ENCODE results near the gene ZNF423.
A peak's percentile ranks its signal among the peaks of the same experiment; 100 is the strongest.

The ZNF423 gene

DNA sequence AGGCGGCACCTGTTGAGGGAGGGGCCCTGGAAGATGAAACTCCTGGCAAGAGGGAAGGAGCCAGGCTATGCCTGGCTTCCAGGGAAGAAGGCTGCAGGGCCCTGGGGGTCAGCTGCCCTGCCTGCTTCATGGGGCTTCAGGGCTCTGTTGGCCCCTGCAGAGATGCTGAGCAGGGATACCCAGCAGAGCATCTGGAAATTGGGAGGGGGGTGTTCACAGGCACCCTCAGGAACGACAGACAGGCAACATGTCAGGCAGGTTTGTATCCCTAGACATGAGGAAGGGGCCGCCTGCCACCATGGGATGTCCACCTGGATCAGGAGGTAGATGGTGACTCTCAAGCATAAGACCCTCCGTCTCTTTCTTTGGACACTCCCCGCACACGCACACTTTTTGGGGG, 13.8 kb upstream of the ZNF423 start:
- DNase-seq: no peak

DNA sequence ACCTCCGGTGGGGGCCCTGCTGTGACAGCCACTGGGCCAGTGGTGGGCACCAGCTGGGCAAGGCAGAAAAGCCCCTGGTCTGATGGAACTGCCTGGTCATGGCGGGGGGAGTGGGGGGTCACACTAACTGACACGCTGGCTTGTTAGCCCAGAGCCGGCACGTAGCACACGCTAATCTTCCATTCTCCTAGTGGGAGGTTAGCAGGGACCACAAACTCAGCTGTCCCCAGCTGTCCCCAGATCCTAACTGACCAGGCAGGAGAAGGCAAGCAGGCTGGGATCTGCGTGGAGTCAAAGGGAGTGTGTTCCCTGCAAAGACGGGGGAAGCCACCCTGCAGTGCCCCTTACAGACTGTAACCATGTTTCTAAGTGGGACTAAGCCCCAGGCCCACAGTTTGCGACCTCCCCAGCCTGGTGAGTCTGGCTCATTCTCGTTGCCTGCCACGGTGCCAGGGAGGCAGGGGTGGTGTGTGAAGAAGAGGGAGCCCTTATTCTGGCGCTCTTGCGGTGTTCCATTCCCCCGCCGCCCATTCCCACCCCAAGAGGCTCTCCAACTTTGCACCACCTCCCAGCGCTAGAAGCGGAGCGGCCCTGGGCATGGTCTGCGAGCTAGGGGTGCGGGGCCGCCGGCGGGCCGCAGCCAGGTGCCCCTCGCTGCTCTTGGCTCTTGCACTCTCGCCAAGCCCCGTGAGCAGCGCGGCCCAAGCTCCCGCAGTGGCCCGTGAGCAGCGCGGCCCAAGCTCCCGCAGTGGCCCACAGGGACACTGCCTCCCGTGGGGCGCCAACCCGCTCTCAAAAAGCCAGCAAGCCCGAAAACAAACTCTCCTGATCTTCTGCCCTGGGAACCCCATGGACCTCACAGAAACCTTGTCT, 12.1 kb upstream of the ZNF423 start:
- DNase-seq: no peak

DNA sequence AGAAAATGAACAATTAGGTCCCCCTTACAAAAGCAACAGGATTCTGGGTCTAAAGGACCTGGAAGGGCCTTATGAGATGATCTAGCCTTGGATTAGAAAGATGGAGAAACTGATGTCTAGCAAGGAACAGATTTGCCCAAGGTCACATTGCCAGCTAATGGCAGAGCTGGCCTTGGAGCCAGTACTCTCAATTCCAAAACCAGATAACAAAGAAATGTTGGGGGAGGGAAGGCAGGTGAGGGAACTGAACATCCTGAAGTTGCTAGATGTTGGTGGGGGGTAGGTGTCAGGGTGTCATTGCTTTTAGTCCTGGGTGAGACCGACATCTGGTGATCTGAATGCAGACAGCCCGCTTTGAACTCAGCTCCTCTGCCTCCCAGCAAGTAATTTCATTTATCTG, 11.3 kb upstream of the ZNF423 start:
- DNase-seq: no peak

DNA sequence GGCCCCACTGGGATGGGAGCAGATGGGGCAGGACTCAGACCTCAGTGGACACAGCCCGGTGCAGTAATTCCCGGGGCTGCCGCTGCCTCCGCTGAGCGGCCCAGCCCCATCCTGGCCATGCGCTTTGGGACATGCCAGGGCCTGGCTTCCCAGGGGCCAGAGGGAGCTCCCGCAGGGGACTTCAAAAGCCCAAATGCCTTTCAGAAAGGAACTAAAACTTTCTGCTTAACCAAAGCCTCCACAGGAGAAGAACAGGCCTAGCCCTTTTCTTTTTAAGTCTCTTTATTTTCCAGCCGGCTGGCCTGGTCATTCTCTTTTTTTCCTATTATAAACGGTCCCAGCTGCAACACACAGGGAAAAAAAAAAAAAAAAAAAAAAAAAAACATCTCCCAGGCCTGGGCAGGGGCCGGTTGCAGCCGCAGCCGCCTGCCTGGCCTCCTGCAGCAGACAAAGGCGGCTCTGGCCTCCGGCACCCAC, 10.7 kb upstream of the ZNF423 start:
- DNase-seq: no peak

DNA sequence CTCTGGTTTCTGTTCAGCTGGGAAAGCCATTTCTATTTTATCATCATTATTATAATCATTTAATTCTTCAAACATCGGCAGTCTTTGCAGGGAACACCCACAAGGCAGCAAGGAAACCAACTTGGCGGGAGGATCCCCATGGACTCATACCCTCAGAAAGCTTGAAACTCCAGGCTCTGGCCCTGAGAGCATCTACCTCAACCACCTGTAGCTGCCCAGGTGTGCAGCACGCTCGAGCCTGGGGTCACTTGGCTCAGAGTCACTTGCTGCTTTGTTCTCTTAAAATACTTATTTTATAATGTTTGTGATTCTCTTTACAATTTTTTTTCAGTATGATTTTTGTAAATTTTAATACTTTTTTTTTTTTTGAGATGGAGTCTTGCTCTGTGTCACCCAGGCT, 6.8 kb upstream of the ZNF423 start:
- no peak for DNase-seq

DNA sequence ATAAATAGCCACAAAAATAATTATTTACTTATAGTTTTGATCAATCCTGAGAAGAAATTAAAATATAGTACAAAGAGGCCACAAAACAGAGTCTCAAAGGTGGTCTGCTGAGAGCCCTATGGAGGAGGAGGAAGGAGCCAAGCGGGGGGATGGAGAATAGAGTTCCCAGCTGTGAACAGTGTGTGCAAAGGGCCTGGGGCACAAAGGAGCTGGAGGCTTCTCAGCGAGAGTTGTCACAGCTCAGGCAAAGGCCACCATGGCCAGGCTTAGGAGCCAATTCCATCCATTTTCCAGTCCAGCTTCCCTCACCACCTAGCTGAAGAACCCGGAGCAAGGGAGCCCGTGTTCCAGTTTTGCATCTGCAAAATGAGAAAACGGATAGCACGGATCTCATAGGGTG, 5.4 kb upstream of the ZNF423 start:
- no peak for DNase-seq

- no peak for DNase-seq
These were observed 4.7 kb upstream of the ZNF423 start for GRCh38 chr16:49860593-49860992.

GRCh38 chr16:49859125-49859811, 3.4 kb upstream of the ZNF423 start:
- peak; percentile 49 for DNase-seq

DNA sequence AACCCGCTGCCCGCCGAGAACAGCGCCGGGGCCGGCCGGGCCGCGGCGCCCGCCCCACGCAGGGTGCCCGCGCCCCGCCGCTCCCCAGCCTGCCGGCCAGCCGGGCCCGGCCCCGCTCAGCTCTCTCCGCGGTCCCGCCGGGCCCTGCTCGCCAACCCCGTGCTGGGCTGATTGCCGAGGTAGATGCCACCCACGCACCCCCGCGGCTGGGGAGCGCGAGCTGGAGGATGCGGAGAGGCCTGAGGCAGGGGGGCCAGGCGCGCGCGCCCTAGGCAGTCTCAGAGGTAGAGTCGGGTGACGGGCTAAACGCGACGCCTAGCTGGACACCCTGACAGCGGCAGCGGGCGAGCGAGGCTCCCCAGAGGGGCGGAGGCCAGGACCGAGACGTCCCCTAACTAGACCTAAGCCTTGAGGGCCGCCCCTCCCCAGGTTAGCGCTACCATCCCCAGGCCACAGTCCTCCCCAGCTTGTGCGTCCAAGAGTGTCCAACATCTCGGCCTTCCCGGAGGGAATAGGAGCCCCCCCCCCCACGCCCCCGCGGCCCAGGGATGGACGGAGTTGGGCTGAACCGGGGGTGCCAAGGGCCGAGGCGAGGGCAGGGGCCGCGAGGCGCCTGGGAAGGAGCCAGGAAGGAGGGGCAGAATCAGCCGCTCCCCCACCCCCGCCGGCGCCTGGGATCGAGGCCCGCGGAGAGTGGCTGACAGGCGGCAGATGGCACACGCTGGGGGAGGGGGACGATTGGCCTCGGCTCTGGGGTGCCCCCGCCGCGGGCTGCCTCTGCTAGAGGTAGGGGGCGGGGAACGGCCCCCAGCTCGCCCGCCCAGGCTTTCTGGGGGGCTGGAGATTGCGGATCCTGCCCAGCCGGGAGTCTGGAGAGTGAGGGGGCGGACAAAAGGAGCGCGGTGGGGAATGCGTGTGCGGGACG, 2.5 kb upstream of the ZNF423 start:
- peak; percentile 84 for DNase-seq

DNA sequence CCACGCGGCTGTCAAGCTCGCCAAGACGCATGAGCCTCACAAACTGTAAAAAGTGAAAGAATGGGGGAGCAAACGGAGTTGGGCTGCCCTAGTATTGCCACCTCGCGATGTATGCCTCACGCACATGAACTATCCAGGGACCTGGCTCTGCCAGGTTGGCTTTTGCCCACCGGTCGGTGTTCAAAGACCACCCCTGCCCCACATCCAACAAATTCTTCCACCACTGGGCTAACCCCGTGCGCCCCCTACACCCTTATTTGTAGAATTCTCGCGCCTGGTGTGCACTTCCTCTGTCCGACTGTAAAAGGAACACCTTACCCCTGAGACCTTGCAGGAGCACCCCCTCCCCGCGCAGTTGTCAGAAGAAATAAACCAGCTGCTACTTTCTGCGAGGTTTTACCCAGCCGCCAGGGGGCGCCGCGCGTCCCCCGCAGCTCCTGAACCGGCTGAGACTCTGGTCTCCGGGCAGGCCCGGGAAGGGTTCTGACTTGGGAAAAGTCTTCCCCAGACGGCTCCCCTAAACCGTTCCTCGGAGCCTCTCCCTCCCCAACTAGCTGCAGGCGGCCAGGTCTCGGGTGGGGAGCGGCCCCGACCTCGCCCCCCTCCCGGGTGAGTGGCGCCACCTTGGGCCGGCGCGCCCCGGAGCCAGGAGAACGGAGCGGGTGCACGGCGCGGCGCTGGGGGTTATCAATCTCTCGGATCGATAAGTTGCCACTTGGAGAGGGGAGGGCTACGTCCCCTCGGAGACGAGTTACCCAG, 1.7 kb upstream of the ZNF423 start:
- peak; percentile 89 for DNase-seq

DNA sequence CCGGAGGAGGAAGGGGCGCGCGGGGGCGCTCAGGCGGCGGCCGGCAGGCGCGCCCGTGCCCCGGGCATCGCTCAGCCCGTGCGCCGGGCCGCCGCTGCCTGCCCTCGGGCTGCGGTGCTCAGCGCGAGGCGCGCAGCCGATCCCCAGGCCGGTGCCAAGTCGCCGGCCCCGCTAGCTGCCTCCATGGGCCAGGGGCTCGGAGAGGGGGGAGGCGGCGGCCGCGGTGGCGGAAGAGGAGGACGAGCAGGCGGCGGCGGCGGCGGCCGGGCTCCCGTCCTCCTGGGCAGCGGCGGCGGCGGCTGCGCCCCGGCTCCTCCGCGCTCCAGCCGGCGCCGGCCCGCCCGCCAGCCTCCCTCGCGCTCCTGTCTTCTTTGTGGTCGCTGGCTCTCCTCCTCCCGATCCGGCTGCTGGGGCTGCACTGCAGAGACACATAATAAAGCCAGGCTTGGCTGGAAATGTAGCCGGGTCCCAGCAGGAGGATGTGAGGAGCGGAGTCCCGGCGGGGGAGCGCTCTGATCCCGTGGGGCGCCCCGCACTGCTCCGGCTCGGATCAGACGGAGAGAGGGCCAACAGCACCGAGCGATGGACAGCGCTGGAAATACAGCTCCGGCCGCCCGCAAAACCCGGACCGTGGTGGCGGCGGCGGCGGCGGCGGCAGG, 889 bp upstream of the ZNF423 start:
- DNase-seq: peak; percentile 63

- DNase-seq: peak; percentile 82
These were observed 561 bp downstream of the ZNF423 start for GRCh38 chr16:49855280-49855821.

- DNase-seq: no peak
These were observed 1.1 kb downstream of the ZNF423 start for GRCh38 chr16:49854796-49855203.

DNA sequence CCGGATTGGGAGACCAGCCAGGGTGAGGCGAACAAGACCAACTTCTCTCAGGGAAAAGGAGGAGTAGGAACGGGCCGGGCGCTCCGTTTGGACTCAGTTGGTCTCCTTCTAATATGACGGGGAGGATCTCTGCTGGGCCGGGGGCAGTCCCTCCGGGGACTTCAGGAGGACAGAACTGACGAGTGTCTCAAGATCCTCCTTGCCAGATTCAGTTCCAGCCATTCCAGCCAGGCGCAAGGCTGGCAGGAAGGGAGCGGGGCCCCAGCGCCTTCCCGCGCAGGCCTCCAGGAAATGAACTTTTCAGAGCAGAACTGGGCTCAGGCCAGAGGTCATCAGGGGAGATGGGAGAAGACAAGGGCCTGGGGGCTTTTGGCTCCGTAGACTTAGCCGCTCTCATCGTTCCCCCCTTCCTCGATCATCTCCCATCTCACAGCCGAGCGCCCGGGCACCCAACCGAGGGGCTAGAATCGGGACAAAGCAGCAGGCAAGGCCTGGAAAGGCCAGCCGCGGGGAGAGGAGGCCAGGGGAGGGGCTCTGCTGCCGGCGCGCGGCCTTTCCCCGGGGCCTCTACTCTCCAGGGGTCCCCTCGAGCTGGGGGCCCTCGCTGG, 1.6 kb downstream of the ZNF423 start:
- no peak for DNase-seq

- no peak for DNase-seq
These were observed 3.6 kb downstream of the ZNF423 start for GRCh38 chr16:49852279-49852678.

- no peak for DNase-seq
These were observed 4.5 kb downstream of the ZNF423 start for GRCh38 chr16:49851468-49851787.

GRCh38 chr16:49850558-49851467, 5.1 kb downstream of the ZNF423 start:
- DNase-seq: no peak

DNA sequence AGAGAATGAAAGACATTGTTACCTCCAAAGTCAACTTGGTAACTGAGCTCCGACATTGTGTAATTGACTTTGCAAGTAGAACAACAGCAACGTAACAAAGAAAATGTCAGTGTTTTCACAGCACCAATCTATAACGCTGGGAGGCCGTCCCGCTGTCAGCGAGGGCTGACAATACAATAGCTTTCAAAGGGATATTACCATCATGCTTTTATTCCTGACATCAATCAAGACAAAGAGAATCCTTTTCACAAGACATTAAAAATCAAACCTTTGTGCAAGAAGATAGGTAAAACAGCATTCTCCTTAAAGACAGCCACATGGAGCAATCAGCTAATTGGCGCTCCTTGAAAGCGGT, 6.2 kb downstream of the ZNF423 start:
- DNase-seq: no peak

DNA sequence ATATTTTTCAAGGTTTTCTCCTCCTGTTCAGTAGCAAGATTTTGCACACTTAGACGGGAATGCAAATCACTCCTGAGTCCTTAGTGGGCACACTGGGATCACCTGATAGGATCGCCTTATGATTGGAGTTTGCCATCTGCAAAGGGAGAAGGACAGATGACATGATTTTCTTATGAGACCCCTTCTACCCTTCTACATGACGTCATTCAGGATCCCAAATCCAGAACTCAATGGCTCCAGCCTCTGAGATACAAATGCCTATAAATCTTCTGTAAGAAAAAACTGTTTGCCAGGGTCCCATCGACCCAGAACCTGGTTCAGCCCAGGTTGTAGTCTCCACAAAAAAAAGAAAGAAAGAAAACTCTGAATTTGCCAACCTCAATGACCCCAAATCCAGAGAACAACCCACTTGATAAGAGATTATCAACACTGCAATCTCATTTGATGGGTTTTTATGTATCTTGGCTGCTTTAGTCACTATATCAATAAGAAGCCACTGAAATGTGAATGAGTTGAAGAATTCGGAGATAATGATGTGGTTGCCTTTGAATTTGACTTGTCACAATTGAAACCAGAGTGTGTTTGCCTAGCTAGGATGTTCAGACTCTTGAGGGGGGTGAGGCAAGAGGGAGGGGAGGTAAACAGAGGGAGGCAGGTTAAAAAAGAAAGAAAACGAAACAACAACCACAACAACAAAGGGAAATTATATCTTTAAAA, 6.7 kb downstream of the ZNF423 start:
- DNase-seq: no peak

GRCh38 chr16:49848530-49848929, 7.4 kb downstream of the ZNF423 start:
- DNase-seq: no peak

Measured in NCI-H2171 (cell line).